Ishikawa (cell line): ENCODE results near the gene TTF1.

Experiments
- CEBPB ChIP-seq: IDR thresholded peaks from 2 replicates; pipeline ENCODE4 v1.6.1; 2012
- CREB1 ChIP-seq: IDR thresholded peaks from 2 replicates; pipeline ENCODE4 v1.6.1; 2012; ENCODE audit warnings: low read depth
- EGR1 ChIP-seq: IDR thresholded peaks from 2 replicates; pipeline ENCODE4 v1.6.1; 2012
- EP300 ChIP-seq: IDR thresholded peaks from 2 replicates; pipeline ENCODE4 v1.6.1; 2012; ENCODE audit warnings: borderline replicate concordance
- FOXM1 ChIP-seq: IDR thresholded peaks from 2 replicates; pipeline ENCODE4 v1.6.1; 2012; ENCODE audit warnings: low read depth, borderline replicate concordance
- MAX ChIP-seq: IDR thresholded peaks from 2 replicates; pipeline ENCODE4 v1.6.1; 2012
- NFIC ChIP-seq: IDR thresholded peaks from 2 replicates; pipeline ENCODE4 v1.6.1; 2012
- RAD21 ChIP-seq: IDR thresholded peaks from 2 replicates; pipeline ENCODE4 v1.6.1; 2012; ENCODE audit warnings: low read depth
- REST ChIP-seq: IDR thresholded peaks from 2 replicates; pipeline ENCODE4 v1.6.1; 2012; ENCODE audit warnings: low read depth, mild to moderate bottlenecking
- TAF1 ChIP-seq: IDR thresholded peaks from 2 replicates; pipeline ENCODE4 v1.6.1; 2012; ENCODE audit warnings: low read depth, mild to moderate bottlenecking
- TCF12 ChIP-seq: IDR thresholded peaks from 2 replicates; pipeline ENCODE4 v1.6.1; 2012; ENCODE audit warnings: low read depth
- TEAD4 ChIP-seq: IDR thresholded peaks from 2 replicates; pipeline ENCODE4 v1.6.1; 2012
- YY1 ChIP-seq: IDR thresholded peaks from 2 replicates; pipeline ENCODE4 v1.6.1; 2012; ENCODE audit warnings: low read depth
- ZBTB7A ChIP-seq: IDR thresholded peaks from 2 replicates; pipeline ENCODE4 v1.6.1; 2012; ENCODE audit warnings: low read depth
- TF ChIP-seq, protein P1 (sequence below): IDR thresholded peaks from 2 replicates; pipeline ENCODE4 v1.6.1; 2012

TTF1 gene

DNA sequence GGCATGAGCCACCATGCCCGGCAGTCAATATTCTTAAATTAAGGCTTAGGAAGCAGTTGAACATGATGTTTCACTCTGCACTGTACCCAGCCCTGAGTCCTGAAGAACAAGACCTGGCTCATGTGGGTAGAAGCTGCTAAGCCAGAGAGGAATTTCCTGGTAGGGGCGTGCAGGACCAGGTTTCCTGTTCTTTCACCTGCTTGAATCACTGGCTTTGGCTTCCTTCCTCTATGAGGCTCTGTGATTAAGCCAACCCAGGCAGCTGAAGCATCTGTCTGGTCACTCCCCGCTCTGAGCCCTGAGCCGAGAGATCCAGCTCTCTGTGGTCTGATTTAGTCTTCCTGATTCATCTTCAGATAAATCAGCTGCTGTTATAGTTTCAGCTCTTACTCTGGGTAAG, 32.5 kb upstream of the TTF1 start:
- no peak for TF ChIP-seq TAF1
- TF ChIP-seq RAD21 = no peak
- no peak for TF ChIP-seq CEBPB
- no peak for TF ChIP-seq NFIC
- TF ChIP-seq EGR1 = no peak
- no peak for TF ChIP-seq CREB1
- no peak for TF ChIP-seq ZBTB7A
- no peak for TF ChIP-seq EP300
- no peak for TF ChIP-seq TCF12
- TF ChIP-seq FOXM1 = no peak
- TF ChIP-seq YY1 = no peak
- no peak for TF ChIP-seq REST
- TF ChIP-seq, protein P1, sequence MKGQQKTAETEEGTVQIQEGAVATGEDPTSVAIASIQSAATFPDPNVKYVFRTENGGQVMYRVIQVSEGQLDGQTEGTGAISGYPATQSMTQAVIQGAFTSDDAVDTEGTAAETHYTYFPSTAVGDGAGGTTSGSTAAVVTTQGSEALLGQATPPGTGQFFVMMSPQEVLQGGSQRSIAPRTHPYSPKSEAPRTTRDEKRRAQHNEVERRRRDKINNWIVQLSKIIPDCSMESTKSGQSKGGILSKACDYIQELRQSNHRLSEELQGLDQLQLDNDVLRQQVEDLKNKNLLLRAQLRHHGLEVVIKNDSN = no peak
- no peak for TF ChIP-seq MAX
- TF ChIP-seq TEAD4 = no peak

GRCh38 chr9:132434881-132435280, 28.2 kb upstream of the TTF1 start:
- no peak for TF ChIP-seq ZBTB7A
- TF ChIP-seq NFIC = no peak
- TF ChIP-seq FOXM1 = no peak
- TF ChIP-seq, protein P1 = no peak
- TF ChIP-seq CEBPB = no peak
- TF ChIP-seq MAX = no peak
- TF ChIP-seq YY1 = no peak
- TF ChIP-seq EP300 = no peak
- no peak for TF ChIP-seq EGR1
- no peak for TF ChIP-seq REST
- no peak for TF ChIP-seq RAD21
- TF ChIP-seq TCF12 = no peak
- no peak for TF ChIP-seq TAF1
- no peak for TF ChIP-seq TEAD4

GRCh38 chr9:132430998-132431397, 24.4 kb upstream of the TTF1 start:
- TF ChIP-seq CREB1 = no peak

DNA sequence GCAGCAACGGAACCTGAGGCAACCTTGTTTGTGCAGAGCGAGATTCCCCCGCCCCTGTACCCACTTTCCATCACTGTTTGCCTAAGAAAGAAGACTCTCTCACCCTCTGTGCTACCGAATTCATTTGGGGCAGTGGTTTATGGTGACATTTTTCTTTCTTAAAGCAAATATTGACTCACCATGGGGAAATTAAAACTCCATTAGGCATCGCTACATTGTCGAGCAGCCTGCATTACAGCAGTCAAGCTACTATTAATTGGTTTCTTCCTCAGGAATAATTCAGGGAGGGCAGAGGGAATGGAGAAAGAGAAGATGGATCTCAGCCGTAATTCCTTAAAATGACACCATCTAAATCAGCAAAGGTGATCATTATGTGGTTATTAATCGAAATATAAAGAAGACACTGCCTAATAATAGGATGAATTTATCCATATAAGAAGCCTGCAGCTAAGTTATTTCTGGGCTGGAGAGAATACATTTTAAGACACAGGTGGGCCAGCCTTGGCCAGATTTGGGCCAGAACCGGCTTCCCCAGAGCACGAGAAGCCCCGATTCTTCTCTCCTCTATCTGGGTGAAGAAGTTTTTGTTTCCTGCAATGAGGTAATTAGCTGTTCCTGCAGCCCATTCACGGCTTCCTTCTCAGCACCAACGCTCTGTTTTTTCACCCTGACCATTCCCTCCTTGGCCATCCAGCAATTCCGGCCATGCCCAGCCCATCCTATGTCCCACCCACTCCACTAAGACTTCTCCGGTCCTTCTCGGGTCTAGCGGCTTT, 20.2 kb upstream of the TTF1 start:
- TF ChIP-seq NFIC (no peak), EGR1 (no peak), TEAD4 (no peak), EP300 (no peak), FOXM1 (no peak)

DNA sequence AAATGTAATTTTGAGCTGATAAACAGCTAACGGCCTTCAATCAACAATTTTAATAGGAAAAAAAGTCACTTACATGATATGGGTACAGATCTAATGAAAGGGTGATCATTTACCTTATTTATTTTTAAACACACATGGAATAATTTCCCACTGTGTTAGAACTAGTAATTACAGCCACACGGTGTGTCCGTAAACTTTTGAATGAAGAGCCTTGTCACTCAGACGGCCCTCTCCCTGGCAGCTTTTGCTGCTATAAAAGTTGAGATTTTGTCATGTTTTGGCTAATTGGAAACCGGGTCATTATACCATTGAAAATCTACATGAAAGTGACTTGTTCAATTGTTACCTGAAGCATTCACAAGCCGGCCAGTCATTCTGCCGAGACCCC, 19.0 kb upstream of the TTF1 start:
- TF ChIP-seq, protein P1 = no peak
- TF ChIP-seq TEAD4 (no peak), RAD21 (no peak), MAX (no peak), NFIC (no peak), YY1 (no peak), EGR1 (no peak), TAF1 (no peak), ZBTB7A (no peak), TCF12 (no peak), CREB1 (no peak), REST (no peak), FOXM1 (no peak), CEBPB (no peak), EP300 (no peak)
